ENCODE results near the gene DNM1.

- no peak for TF ChIP-seq POLR2A (IDR thresholded peaks at IDR 0.05; ENCODE audit: low read depth, low read length)
- no peak for TF ChIP-seq SMAD1 (IDR thresholded peaks at IDR 0.05; ENCODE audit: low read depth, partially characterized antibody)
- TF ChIP-seq, protein P1, sequence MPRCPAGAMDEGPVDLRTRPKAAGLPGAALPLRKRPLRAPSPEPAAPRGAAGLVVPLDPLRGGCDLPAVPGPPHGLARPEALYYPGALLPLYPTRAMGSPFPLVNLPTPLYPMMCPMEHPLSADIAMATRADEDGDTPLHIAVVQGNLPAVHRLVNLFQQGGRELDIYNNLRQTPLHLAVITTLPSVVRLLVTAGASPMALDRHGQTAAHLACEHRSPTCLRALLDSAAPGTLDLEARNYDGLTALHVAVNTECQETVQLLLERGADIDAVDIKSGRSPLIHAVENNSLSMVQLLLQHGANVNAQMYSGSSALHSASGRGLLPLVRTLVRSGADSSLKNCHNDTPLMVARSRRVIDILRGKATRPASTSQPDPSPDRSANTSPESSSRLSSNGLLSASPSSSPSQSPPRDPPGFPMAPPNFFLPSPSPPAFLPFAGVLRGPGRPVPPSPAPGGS (IDR thresholded peaks at IDR 0.05; ENCODE audit: borderline replicate concordance, insufficient read depth, low read depth, low read length, poor library complexity, severe bottlenecking) = no peak
- TF ChIP-seq CTCF (IDR thresholded peaks at IDR 0.05 in 2 of 3, conservative IDR thresholded peaks at IDR 0.05 in 1 of 3; ENCODE audit: control insufficient read depth in 2 of 3, extremely low read depth in 1 of 3, insufficient read depth in 1 of 3, low read depth in 3 of 3, low read length in 3 of 3) = no peak
- TF ChIP-seq RAD21 (IDR thresholded peaks at IDR 0.05; ENCODE audit: insufficient read depth, low read depth, low read length) = no peak
- no peak for TF ChIP-seq ZZZ3 (IDR thresholded peaks at IDR 0.05; ENCODE audit: control insufficient read depth, insufficient read length, low read depth)
Observed at GRCh38 chr9:128153947-128154695, 49.1 kb upstream of the DNM1 start.
